ENCODE data around the gene TRAPPC12.

DNA sequence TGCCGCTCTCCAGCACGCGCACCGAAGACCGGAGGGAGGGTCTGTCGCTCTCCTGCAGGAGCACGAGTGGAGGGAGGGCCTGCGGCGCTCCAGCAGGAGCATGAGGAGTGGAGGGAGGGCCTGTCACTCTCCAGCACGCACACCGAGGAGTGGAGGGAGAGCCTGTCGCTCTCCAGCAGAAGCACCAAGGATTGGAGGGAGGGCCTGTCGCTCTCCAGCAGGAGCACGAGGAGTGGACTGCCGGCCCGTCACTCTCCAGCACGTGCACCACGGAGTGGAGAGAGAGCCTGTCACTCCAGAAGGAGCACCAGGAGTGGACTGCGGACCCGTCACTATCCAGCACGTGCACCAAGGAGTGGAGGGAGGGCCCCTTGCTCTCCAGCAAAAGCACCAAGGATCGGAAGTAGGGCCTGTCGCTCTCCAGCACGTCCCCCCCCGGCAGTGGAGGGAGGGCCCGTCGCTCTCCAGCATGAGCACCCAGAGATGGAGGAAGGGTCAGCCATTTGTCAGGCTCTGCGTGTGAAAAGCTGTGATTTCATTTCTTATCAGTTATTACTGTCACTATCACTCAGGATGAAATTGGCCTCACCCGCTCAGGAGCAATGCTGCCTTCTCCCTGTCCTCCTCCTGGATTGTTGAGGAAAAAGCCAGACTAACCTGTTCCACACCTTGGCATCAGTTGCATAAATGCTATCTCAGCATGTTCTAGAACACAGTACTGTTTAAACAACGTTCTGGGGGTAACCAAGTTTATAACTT, 103.9 kb downstream of the TRAPPC12 start:
- TF ChIP-seq, protein P1, sequence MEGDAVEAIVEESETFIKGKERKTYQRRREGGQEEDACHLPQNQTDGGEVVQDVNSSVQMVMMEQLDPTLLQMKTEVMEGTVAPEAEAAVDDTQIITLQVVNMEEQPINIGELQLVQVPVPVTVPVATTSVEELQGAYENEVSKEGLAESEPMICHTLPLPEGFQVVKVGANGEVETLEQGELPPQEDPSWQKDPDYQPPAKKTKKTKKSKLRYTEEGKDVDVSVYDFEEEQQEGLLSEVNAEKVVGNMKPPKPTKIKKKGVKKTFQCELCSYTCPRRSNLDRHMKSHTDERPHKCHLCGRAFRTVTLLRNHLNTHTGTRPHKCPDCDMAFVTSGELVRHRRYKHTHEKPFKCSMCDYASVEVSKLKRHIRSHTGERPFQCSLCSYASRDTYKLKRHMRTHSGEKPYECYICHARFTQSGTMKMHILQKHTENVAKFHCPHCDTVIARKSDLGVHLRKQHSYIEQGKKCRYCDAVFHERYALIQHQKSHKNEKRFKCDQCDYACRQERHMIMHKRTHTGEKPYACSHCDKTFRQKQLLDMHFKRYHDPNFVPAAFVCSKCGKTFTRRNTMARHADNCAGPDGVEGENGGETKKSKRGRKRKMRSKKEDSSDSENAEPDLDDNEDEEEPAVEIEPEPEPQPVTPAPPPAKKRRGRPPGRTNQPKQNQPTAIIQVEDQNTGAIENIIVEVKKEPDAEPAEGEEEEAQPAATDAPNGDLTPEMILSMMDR (IDR thresholded peaks at IDR 0.05) = no peak
- TF ChIP-seq ZFX (IDR thresholded peaks at IDR 0.05; ENCODE audit: borderline replicate concordance) = no peak

Data from 22Rv1 (cell line).